ENCODE results near the gene METRN. TPM values are rescaled to one million over a fixed set of nuclear protein-coding genes. Genes with fewer than 3 reads are reported as not detected.

METRN gene
- polyA plus RNA-seq, 1 donor (not counting 4 experiments of a cell fraction or from before 2014, with no cell fraction given): 42.1 TPM

GRCh38 chr16:686459-687260 lies 28.3 kb upstream of the METRN start:
- TF ChIP-seq EZH2 (IDR thresholded peaks at IDR 0.05; ENCODE audit: low read length) (no peak), CTCF (optimal IDR thresholded peaks at IDR 0.05 in 1 of 3, IDR thresholded peaks at IDR 0.05 in 1 of 3, conservative IDR thresholded peaks at IDR 0.05 in 1 of 3; ENCODE audit: extremely low read depth in 1 of 3, insufficient read depth in 2 of 3, low read length in 3 of 3) (no peak)
- peaks cover 28% of the 10 kb centered on the region for H3K4me1 ChIP-seq (ENCODE audit: control insufficient read depth, extremely low read depth, insufficient read depth, low read length)
- FAIRE-seq (no peak), DNase-seq (ENCODE audit: low read depth, low spot score) (no peak)
- peaks cover 32% of the 10 kb centered on the region for H3K79me2 ChIP-seq (ENCODE audit: control insufficient read depth, insufficient read depth, low read length)
- no peak overlapping the region for H3K27ac ChIP-seq (ENCODE audit: control insufficient read depth, insufficient read depth, low read length)
- H3K36me3 ChIP-seq (ENCODE audit: control insufficient read depth in 2 of 2, extremely low read depth in 1 of 2, insufficient read depth in 2 of 2, low read length in 2 of 2): peaks cover 10 to 33% of the 10 kb centered on the region in 2 experiments
- peaks cover 7% of the 10 kb centered on the region for H3K27me3 ChIP-seq (ENCODE audit: control insufficient read depth, extremely low read depth, insufficient read depth, low read length)
- no peak overlapping the region for H3K4me2 ChIP-seq (ENCODE audit: control insufficient read depth, extremely low read depth, insufficient read depth, low read depth, low read length)
- dilution Hi-C loops (cut with MboI; ENCODE audit: extremely low pct_ligation_motif_present, low sequenced_read_pairs): no loop called here
- peaks cover 8% of the 10 kb centered on the region for H4K20me1 ChIP-seq (ENCODE audit: control insufficient read depth, extremely low read depth, insufficient read depth, low read length)
- no peaks in the 10 kb centered on the region for H3K9me3 ChIP-seq (ENCODE audit: control insufficient read depth, low read depth, low read length)
- no peak overlapping the region for H3K9ac ChIP-seq (ENCODE audit: control insufficient read depth, extremely low read depth, insufficient read depth, low read length)
- H2AFZ ChIP-seq (ENCODE audit: control insufficient read depth, low read length): no peak overlapping the region
- no peaks in the 10 kb centered on the region for H3K9me1 ChIP-seq (ENCODE audit: control insufficient read depth, extremely low read depth, insufficient read depth, low read length)
- no peak overlapping the region for H3K4me3 ChIP-seq (ENCODE audit: control insufficient read depth in 2 of 3, extremely low read depth in 1 of 3, insufficient read depth in 2 of 3, low read depth in 1 of 3, low read length in 3 of 3)

GRCh38 chr16:687499-687898 lies 27.4 kb upstream of the METRN start:
- H3K9me3 ChIP-seq (ENCODE audit: control insufficient read depth, low read depth, low read length): no peaks in the 10 kb centered on the region
- no peak overlapping the region for H3K9ac ChIP-seq (ENCODE audit: control insufficient read depth, extremely low read depth, insufficient read depth, low read length)
- no peak for TF ChIP-seq CTCF (optimal IDR thresholded peaks at IDR 0.05 in 1 of 3, IDR thresholded peaks at IDR 0.05 in 1 of 3, conservative IDR thresholded peaks at IDR 0.05 in 1 of 3; ENCODE audit: extremely low read depth in 1 of 3, insufficient read depth in 2 of 3, low read length in 3 of 3)
- no peak for TF ChIP-seq EZH2 (IDR thresholded peaks at IDR 0.05; ENCODE audit: low read length)

More at GRCh38 chr16:687499-687898, 27.4 kb upstream of the METRN start:
- Histone ChIP-seq H3K27ac (ENCODE audit: control insufficient read depth, insufficient read depth, low read length) (no peak overlapping the region), H3K9me1 (ENCODE audit: control insufficient read depth, extremely low read depth, insufficient read depth, low read length) (no peaks in the 10 kb centered on the region), H4K20me1 (ENCODE audit: control insufficient read depth, extremely low read depth, insufficient read depth, low read length) (no peaks in the 10 kb centered on the region), H2AFZ (ENCODE audit: control insufficient read depth, low read length) (no peak overlapping the region), H3K4me3 (ENCODE audit: control insufficient read depth in 2 of 3, extremely low read depth in 1 of 3, insufficient read depth in 2 of 3, low read depth in 1 of 3, low read length in 3 of 3) (no peak overlapping the region), H3K4me1 (ENCODE audit: control insufficient read depth, extremely low read depth, insufficient read depth, low read length) (peaks cover 21% of the 10 kb centered on the region), H3K36me3 (ENCODE audit: control insufficient read depth in 2 of 2, extremely low read depth in 1 of 2, insufficient read depth in 2 of 2, low read length in 2 of 2) (peaks cover 2 to 24% of the 10 kb centered on the region in 2 experiments), H3K79me2 (ENCODE audit: control insufficient read depth, insufficient read depth, low read length) (peaks cover 23% of the 10 kb centered on the region), H3K27me3 (ENCODE audit: control insufficient read depth, extremely low read depth, insufficient read depth, low read length) (peaks cover 13% of the 10 kb centered on the region), H3K4me2 (ENCODE audit: control insufficient read depth, extremely low read depth, insufficient read depth, low read depth, low read length) (no peak overlapping the region)
- dilution Hi-C loops (cut with MboI; ENCODE audit: extremely low pct_ligation_motif_present, low sequenced_read_pairs): no loop called here
- DNase-seq (ENCODE audit: low read depth, low spot score) (no peak), FAIRE-seq (no peak)
